ENCODE results near the gene RFX7.

DNA sequence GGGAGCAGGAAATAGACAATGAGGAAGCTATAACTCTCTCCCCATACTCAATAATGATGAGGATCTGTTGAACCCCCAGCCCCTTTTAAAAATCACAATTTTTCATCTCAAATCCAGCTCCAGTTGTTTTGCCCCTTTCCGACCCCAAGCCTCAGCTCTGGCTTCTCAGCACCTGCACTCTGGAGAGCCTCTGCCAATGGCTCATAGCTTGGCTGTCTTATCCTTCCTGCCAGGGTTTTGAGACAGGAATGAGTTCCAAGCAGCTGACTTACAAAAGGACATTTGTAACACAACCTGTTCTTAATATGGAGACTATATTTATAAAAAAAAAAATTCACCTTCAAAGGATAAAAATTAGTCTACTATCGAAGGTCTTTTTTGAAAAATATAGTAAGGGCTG, 144.4 kb downstream of the RFX7 start:
- no peak for TF ChIP-seq EZH2 (IDR thresholded peaks at IDR 0.05)
- no peak for TF ChIP-seq POLR2AphosphoS5 (IDR thresholded peaks at IDR 0.05; ENCODE audit: borderline replicate concordance, low read depth, low read length)

Data from SK-N-MC (cell line).